Sigmoid colon (tissue), 7 donors: Measurements from ENCODE around the gene MXRA5. TPM values are rescaled to one million over a fixed set of nuclear protein-coding genes. Genes with fewer than 3 reads are reported as not detected.

Source experiments
- DNase-seq: peaks from one replicate; pipeline ENCODE4 v3.0.0-alpha.2; 2019
- H3K27ac ChIP-seq, 4 donors: fragments of 200-600 bp; sonication (generic); one replicate each; pipeline ENCODE4 v1.5.1; 2016 to 2019; ENCODE audit warnings: mild to moderate bottlenecking in 1 of 4
- H3K27me3 ChIP-seq, 3 donors: fragments of 200-600 bp; sonication (generic); one replicate each; pipeline ENCODE4 v1.5.1; 2019; ENCODE audit warnings: mild to moderate bottlenecking in 1 of 3
- H3K36me3 ChIP-seq, 4 donors: fragments of 200-600 bp; sonication (generic); one replicate each; pipeline ENCODE4 v1.5.1; 2016 to 2019
- H3K4me1 ChIP-seq, 4 donors: fragments of 200-600 bp; sonication (generic); one replicate each; pipeline ENCODE4 v1.5.1; 2017 to 2019
- H3K4me3 ChIP-seq, 4 donors: fragments of 200-600 bp; sonication (generic); one replicate each; pipeline ENCODE4 v1.5.1; 2017 to 2019; ENCODE audit warnings: mild to moderate bottlenecking in 2 of 4, moderate library complexity in 1 of 4
- H3K9me3 ChIP-seq, 4 donors: fragments of 200-600 bp in 3 of 4; sonication (generic) in 3 of 4; one replicate each; pipeline versions ENCODE4 v1.5.1 to v1.6.1; 2013 to 2019
- CTCF ChIP-seq, 4 experiments: fragments of 450-650 bp in 3 of 4; fragments of 200-600 bp in 1 of 4; IDR thresholded peaks; one replicate each; pipeline ENCODE4 v1.5.1; 2016 to 2019; ENCODE audit warnings: antibody characterized with exemption in 4 of 4, mild to moderate bottlenecking in 3 of 4, moderate library complexity in 2 of 4
- EP300 ChIP-seq, 4 donors: sonication (generic); formaldehyde crosslinking; IDR thresholded peaks; one replicate each; pipeline ENCODE4 v1.6.1; 2017; ENCODE audit warnings: antibody characterized with exemption in 4 of 4
- POLR2A ChIP-seq, 2 donors: fragments of 450-650 bp; IDR thresholded peaks; one replicate each; pipeline ENCODE4 v1.6.1; 2016; ENCODE audit warnings: antibody characterized with exemption in 2 of 2, mild to moderate bottlenecking in 2 of 2, moderate library complexity in 2 of 2
- POLR2AphosphoS5 ChIP-seq, 4 donors: sonication (generic); formaldehyde crosslinking; IDR thresholded peaks; one replicate each; pipeline ENCODE4 v1.6.1; 2017; ENCODE audit warnings: antibody characterized with exemption in 4 of 4
- WGBS, 2 donors: extraction: QIAGEN DNeasy Blood & Tissue Kit; methylation state at CpG; one replicate each; pipeline ENCODE4 v1.1.7; 2013; 5-methylcytosine and 5-hydroxymethylcytosine counted together
- intact Hi-C: fragments of 100-400 bp; cut with DNase I; formaldehyde crosslinking; loops from one replicate; pipeline ENCODE4 v1.15.1; 2023
- polyA plus RNA-seq, 3 donors: library from polyadenylated mRNA; stranded (reverse); fragments of 200-250 nt; gene quantifications; one replicate each; pipeline ENCODE4 v1.2.3, GENCODE V29; 2013
- total RNA-seq, 4 donors: library from RNA; depleted of rRNA; stranded (reverse); fragments of >200 nt; gene quantifications; one replicate each; pipeline ENCODE4 v1.1.0, GENCODE V29; 2016
- donor health status: healthy with polysubstance abuse.
- donor health status: Bipolar disorder and iron deficiency.
- donor health status: healthy.

The MXRA5 gene
- total and polyA plus RNA-seq, 7 donors: 0.23 to 8.0 (median 5.6) TPM; not detected in 1

GRCh38 chrX:3326681-3327080, 19.8 kb downstream of the MXRA5 start:
- DNase-seq: no peak
- Histone ChIP-seq H3K27ac (no peak overlapping the region), H3K4me1 (no peaks in the 10 kb centered on the region), H3K27me3 (no peaks in the 10 kb centered on the region), H3K9me3 (no peaks in the 10 kb centered on the region), H3K4me3 (no peak overlapping the region), H3K36me3 (no peaks in the 10 kb centered on the region)
- TF ChIP-seq POLR2AphosphoS5 (IDR thresholded peaks at IDR 0.05) (no peak), EP300 (IDR thresholded peaks at IDR 0.05) (no peak), CTCF (IDR thresholded peaks at IDR 0.05) (no peak), POLR2A (IDR thresholded peaks at IDR 0.05) (no peak)
- intact Hi-C loops: no loop called here
- WGBS, 2 donors: 71 to 72% methylated on average over 7 of the region's 7 CpGs

- no peak for DNase-seq
- intact Hi-C loops: no loop called here
Observed at GRCh38 chrX:3320471-3321046, 25.9 kb downstream of the MXRA5 start.

DNA sequence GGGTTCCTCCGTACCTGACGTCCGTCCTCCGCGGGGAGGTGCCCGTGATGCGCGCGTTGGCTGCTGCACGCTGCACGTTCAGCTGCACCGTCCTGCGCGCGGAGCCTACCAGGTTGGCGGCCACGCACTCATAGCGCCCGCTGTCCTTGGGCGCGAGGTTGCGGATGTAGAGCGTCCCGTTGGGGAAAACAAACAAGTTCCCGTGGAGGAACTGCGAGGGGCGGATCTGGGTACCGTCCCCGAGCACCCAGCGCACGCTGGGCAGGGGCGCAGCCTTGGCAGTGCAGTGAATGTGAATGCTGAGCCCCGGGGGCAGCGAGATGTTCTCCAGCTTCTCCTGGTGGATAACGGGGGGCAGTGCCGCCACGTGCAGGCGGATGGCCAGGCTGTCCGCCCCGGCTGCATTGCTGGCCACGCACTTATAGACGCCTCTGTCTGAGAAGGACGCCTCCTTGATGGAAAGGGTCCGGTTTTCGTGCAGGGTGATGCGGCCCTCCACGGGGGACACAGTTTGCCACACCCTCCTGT, 29.2 kb downstream of the MXRA5 start:
- Histone ChIP-seq H3K4me1 (no peaks in the 10 kb centered on the region), H3K9me3 (no peaks in the 10 kb centered on the region), H3K27me3 (no peaks in the 10 kb centered on the region), H3K36me3 (no peaks in the 10 kb centered on the region), H3K27ac (no peak overlapping the region), H3K4me3 (no peak overlapping the region)
- 93 to 95% methylated on average over 47 of the region's 47 CpGs for WGBS, 2 donors
- DNase-seq: no peak
- TF ChIP-seq POLR2A (IDR thresholded peaks at IDR 0.05) (no peak), POLR2AphosphoS5 (IDR thresholded peaks at IDR 0.05) (no peak), EP300 (IDR thresholded peaks at IDR 0.05) (no peak), CTCF (IDR thresholded peaks at IDR 0.05) (no peak)
- intact Hi-C loops: no loop called here

More at GRCh38 chrX:3320471-3321046, 25.9 kb downstream of the MXRA5 start:
- Histone ChIP-seq H3K4me1 (no peaks in the 10 kb centered on the region), H3K27ac (no peak overlapping the region), H3K36me3 (no peaks in the 10 kb centered on the region), H3K9me3 (no peaks in the 10 kb centered on the region), H3K4me3 (no peak overlapping the region), H3K27me3 (no peaks in the 10 kb centered on the region)
- TF ChIP-seq CTCF (IDR thresholded peaks at IDR 0.05): no peak
- TF ChIP-seq POLR2A (IDR thresholded peaks at IDR 0.05): no peak
- no peak for TF ChIP-seq POLR2AphosphoS5 (IDR thresholded peaks at IDR 0.05)
- TF ChIP-seq EP300 (IDR thresholded peaks at IDR 0.05): no peak
- 61 to 76% methylated on average over 7 of the region's 7 CpGs for WGBS, 2 donors

DNA sequence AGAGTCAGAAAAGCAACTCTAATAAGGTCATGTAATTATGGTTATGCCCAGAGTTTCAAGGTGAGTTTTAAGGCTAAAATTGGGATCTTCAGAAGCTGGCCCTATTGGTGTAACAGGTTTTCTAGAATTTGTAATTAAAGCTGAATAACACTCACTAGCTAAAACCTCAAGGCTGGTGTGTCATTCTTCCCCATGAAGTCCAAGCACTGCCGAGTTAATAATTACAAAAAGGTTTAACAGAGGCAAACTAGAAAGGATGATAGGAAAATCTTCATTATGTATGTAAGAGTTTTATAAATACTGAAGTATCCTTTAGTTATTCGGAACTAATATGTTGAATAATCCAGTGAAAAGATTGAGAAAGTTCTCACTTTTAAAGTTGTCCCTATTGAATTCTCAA, 34.3 kb downstream of the MXRA5 start:
- Histone ChIP-seq H3K9me3 (no peaks in the 10 kb centered on the region), H3K4me1 (no peaks in the 10 kb centered on the region), H3K4me3 (no peak overlapping the region), H3K27me3 (no peaks in the 10 kb centered on the region), H3K27ac (no peak overlapping the region), H3K36me3 (no peaks in the 10 kb centered on the region)
- 64 to 81% methylated on average over 2 of the region's 2 CpGs for WGBS, 2 donors
- intact Hi-C loops: no loop called here
- TF ChIP-seq POLR2A (IDR thresholded peaks at IDR 0.05) (no peak), CTCF (IDR thresholded peaks at IDR 0.05) (no peak), EP300 (IDR thresholded peaks at IDR 0.05) (no peak), POLR2AphosphoS5 (IDR thresholded peaks at IDR 0.05) (no peak)
- DNase-seq: no peak

- 50 to 66% methylated on average over 1 of the region's 1 CpG for WGBS, 2 donors
- H3K4me3 ChIP-seq: no peak overlapping the region
- no peaks in the 10 kb centered on the region for H3K9me3 ChIP-seq
Observed at GRCh38 chrX:3307881-3308280, 38.6 kb downstream of the MXRA5 start.

More at GRCh38 chrX:3307881-3308280, 38.6 kb downstream of the MXRA5 start:
- no peak overlapping the region for H3K27ac ChIP-seq
- no peak for DNase-seq
- intact Hi-C loops: no loop called here
- H3K27me3 ChIP-seq: no peaks in the 10 kb centered on the region
- no peaks in the 10 kb centered on the region for H3K4me1 ChIP-seq
- no peaks in the 10 kb centered on the region for H3K36me3 ChIP-seq
- no peak for TF ChIP-seq CTCF (IDR thresholded peaks at IDR 0.05)
